Measurements from ENCODE around the gene ALAS1.

DNA sequence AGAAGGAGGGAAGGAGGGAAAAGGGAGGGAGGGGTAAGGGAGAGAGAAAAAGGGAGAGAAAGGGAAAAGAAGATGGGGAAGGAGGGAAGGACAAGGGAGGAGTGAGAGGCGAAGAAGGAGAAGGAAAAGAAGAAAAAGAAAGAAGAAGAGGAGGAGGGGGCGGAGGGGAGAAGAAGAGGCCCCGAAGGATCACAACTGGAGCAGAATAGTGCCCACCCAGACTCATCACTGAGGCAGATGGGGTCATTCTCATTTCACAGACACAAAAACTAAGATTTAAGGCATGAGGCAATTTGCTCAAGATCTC lies 2.7 kb upstream of the ALAS1 start:
- TF ChIP-seq, protein P1, sequence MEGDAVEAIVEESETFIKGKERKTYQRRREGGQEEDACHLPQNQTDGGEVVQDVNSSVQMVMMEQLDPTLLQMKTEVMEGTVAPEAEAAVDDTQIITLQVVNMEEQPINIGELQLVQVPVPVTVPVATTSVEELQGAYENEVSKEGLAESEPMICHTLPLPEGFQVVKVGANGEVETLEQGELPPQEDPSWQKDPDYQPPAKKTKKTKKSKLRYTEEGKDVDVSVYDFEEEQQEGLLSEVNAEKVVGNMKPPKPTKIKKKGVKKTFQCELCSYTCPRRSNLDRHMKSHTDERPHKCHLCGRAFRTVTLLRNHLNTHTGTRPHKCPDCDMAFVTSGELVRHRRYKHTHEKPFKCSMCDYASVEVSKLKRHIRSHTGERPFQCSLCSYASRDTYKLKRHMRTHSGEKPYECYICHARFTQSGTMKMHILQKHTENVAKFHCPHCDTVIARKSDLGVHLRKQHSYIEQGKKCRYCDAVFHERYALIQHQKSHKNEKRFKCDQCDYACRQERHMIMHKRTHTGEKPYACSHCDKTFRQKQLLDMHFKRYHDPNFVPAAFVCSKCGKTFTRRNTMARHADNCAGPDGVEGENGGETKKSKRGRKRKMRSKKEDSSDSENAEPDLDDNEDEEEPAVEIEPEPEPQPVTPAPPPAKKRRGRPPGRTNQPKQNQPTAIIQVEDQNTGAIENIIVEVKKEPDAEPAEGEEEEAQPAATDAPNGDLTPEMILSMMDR (IDR thresholded peaks at IDR 0.05): no peak
- no peak for TF ChIP-seq POLR2A (IDR thresholded peaks at IDR 0.05)

Data from adrenal gland (tissue), 5 donors.